CD4-positive, alpha-beta T cell treated with Interleukin-6 for 4 hours (primary cell): ENCODE measurements around the gene TBCK.
"Not testable (repeated sequence)": the region's sequence is repeated elsewhere in the genome, so short reads cannot be mapped to it uniquely, and the experiment has no call there.

Experiments
- DNase-seq: peaks from one replicate; pipeline ENCODE4 v3.0.0-alpha.2; 2020; ENCODE audit warnings: mixed read lengths

Gene TBCK

DNA sequence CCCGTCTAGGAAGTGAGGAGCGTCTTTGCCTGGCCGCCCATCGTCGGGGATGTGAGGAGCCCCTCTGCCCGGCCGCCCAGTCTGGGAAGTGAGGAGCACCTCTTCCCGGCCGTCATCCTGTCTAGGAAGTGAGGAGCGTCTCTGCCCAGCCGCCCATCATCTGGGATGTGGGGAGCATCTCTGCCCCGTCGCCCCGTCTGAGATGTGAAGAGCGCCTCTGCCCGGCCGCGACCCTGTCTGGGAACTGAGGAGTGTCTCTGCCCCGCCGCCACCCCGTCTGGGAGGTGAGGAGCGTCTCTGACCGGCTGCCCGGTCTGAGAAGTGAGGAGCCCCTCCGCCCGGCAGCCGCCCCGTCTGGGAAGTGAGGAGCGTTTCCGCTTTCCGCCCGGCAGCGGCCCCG, 5.2 kb upstream of the TBCK start:
- not testable (repeated sequence) for DNase-seq

DNA sequence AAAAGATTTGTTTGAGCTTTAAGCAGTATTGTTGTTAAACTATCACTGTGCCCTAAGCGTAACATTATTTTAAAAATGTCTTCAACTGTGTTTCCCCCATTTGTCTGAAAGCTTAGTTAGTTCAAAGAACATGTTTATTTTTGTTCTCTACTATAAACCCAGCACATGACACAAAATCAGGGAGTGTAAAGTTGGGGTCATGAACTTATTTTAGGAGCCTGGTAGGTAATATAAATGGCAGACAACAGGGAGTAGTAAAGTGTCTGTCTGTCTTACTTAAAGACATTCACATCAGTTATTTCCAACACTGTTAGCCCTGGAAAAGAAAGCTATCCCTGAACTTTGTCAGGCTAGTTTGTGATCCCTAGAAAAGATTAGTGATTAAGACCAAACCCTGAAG, 4.2 kb upstream of the TBCK start:
- DNase-seq, result no peak

DNA sequence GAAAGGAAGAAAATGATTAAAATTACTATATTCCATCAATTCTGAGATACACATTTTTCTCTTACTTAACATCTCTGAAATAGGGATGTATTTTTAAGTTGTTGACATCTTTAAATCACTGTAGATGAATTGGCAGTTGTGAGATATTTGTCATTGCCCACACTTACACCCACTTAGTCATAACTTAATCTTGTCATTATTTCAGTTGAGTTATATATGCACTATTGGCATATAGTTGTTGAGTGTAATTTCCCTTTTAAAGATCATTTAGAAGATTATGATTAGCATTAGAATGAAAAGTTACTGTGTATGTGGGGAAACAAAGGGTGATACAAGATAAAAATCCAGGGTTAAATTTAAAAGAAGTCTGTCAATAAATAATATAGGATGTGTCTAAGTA, 2.5 kb upstream of the TBCK start:
- DNase-seq, result no peak

- DNase-seq, result no peak
These were observed 1.8 kb upstream of the TBCK start for GRCh38 chr4:106317815-106318214.

- no peak for DNase-seq
These were observed 882 bp upstream of the TBCK start for GRCh38 chr4:106316773-106317409.

GRCh38 chr4:106315476-106315967, 487 bp downstream of the TBCK start:
- DNase-seq, result peak; percentile 40

DNA sequence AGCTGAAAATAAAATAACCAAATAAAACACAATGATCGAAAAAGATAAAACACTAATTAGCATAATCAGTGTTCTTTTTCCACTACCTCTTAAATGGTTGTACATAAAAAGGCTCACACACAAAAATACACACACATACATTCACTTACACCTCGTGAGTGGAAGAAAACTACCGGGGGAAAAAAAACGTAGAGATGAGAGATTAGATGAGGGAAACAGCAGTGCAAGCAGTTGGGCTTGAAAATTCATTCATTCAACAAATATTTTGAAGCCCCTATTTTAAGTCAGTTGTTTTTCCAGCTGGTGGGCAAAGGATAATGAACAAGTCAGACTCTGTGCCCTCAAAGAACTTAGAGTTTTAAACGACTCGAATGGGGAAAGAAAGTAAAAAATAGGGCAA, 1.0 kb downstream of the TBCK start:
- no peak for DNase-seq

DNA sequence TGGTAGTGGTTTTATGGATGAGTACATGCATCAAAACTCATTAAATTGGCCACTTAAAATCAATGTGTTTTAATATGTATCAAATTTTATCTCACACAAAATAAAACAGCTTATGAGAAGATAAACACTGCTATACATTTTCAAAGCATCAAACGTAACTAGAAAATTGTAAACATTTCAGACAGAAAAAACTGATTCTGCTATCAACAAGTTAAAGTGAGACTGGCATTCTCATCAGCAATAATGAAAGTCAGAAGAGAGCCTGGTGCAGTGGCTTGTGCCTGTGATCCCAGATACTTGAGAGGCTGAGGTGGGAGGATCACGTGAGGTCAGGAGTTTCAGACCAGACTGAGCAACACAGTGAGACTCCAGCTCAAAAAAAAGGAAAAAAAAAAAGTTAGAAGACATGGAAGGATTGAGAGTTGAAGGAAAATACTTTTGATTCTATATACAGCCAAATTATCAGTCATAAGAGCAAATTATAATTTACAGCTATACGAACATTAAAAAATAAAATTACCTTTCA, 2.9 kb downstream of the TBCK start:
- no peak for DNase-seq

- DNase-seq, result no peak
These were observed 3.6 kb downstream of the TBCK start for GRCh38 chr4:106312377-106312776.

GRCh38 chr4:106306561-106306960, 9.4 kb downstream of the TBCK start:
- no peak for DNase-seq

DNA sequence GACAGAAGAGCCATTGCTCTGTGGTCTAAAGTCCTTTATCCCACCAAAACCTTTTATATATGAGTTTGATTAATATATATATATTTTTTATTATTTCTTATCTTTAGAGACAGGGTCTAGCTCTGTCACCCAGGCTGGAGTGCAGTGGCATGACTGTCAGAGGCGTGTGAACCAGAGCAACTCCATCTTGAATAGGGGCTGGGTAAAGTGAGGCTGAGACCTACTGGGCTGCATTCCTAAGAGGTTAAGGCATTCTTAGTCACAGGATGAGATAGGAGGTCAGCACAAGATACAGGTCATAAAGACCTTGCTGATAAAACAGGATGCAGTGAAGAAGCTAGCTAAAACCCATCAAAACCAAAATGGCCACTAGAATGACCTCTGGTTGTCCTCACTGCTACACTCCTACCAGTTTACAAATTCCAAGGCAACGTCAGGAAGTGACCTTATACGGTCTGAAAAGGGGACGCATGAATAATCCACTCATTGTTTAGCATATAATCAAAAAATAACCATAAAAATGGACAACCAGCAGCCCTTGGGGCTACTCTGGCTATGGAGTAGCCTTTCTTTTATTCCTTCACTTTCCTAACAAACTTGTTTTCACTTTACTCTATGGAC, 10.5 kb downstream of the TBCK start:
- DNase-seq, result no peak

- no peak for DNase-seq
These were observed 11.4 kb downstream of the TBCK start for GRCh38 chr4:106304632-106305031.

DNA sequence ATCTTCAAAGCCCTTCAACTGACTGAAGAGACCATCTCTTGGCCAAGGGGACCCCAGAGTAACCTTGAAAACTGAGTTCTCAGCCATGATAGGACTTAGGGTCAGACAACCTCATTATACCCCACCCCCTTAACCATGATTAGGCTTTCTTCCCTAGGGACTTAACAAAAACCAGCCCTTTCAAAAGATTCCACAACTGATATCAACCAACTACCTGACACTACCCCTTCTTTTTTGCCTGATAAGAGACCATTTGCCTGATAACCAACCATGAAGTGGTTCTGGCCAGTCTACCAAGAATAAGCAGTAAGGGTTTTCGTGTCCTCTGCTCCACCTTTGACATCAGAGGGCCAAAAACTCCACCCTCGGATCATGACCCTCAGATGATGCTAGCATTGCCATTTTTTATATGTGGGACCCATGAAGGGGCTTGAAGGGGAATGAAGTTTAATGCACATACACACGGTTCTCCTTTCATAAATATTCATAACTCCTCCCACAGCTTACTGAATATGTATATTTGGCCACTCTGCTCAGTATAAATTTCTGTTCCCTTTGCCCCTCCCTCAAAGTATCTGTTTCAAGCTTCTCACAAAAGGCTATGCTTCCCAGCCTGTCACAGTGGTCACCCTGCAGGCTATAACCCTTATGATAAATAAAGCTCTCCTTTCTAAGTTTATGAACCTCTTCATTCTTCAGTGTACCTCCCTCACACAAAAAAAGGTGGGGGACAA, 12.3 kb downstream of the TBCK start:
- no peak for DNase-seq

DNA sequence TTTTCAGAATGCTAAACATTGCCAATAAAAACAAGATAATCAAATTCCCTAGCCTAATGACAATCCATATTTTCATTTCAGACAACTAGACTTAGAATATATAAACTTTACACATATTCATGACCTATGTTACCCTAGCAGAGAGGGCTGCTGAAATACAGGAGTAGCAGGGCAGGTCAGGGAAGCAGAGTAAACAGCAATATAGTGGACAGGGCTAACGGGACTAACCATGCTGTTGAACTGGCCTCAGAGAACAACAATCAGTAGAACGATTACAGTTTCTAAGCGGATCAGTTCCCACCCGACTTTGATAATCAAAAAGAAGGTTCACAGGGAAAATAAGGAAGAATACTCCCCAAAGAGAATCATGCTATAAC, 14.0 kb downstream of the TBCK start:
- no peak for DNase-seq

GRCh38 chr4:106301393-106302061, 14.5 kb downstream of the TBCK start:
- no peak for DNase-seq

DNA sequence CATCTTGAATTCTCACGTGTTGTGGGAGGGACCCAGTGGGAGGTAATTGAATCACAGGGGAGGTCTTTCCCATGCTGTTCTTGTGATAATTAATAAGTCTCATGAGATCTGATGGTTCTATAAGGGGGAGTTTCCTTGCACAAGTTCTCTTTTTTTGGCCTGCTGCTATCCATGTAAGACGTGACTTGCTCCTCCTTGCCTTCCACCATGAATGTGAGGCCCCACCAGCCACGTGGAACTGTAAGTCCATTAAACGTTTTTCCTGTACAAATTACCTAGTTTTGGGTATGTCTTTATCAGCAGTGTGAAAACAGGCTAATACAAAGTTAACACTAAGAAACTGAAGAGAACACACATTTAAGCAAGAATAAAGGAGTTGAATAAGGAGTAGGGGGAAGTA, 16.0 kb downstream of the TBCK start:
- DNase-seq, result no peak

DNA sequence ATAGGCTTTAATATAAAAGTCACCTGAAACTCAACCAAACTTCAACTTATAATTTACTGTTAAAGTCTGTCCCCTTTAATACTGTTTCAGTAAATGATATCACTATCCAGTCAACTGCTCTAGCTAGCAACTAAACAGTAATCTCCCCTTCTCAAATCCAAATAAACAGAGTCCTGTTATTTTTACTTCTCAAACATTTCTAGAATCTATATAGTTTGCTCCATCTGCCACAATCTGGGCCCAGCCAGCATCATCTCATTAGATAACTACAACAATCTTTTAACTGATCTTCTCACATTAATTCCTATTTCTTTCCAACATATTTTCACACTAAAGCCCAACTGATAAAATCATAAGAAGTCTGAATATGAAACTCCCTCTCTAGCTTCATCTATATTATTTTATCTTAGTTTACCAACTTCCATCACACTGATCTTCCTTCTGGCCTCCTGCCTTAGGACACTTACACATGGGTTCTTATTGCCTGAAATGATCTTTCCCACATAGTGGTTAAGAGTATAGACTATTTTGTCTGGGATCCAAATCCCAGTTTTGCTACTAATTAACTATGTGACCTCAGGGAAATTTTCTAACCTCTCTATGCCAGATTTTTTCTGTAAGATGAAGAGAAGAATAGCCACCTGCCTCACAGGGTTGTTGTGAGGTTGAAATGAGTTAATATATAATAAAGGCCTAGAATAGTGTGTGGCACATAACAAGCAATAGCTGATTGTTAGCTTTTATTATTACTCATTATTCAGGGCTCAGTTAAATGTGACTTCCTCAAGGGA, 18.6 kb downstream of the TBCK start:
- DNase-seq, result no peak

DNA sequence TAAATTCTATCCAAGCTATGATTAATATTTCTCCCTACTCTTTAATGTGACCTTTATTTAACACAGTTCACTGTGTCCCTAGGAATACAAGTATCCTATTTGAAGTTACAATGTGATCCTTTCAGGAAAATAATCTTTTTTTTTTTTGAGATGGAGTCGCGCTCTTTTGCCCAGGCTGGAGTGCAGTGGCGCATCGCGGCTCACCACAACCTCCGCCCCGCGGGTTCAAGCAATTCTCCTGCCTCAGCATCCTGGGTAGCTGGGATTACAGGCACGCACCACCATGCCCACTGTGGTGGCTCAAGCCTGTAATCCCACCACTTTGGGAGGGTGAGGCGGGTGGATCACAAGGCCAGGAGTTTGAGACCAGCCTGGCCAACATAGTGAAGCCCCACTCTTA, 21.9 kb downstream of the TBCK start:
- no peak for DNase-seq

DNA sequence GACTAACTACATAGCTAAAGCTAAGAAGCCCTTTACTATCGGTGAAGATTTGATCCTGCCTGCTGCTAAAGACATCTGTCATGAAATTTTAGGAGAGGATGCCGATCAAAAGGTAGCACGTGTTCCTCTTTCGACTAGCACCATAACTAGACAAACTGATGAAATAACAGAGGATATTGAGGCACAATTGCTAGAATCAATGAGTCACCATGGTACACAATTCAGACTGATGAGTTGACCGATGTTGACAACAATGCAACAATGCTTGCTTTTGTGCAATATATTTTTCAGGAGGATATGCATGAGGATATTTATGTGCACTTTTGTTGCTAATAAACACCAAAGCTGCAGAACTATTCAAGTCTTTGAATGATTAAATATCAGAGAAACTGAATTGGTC, 24.3 kb downstream of the TBCK start:
- no peak for DNase-seq

DNA sequence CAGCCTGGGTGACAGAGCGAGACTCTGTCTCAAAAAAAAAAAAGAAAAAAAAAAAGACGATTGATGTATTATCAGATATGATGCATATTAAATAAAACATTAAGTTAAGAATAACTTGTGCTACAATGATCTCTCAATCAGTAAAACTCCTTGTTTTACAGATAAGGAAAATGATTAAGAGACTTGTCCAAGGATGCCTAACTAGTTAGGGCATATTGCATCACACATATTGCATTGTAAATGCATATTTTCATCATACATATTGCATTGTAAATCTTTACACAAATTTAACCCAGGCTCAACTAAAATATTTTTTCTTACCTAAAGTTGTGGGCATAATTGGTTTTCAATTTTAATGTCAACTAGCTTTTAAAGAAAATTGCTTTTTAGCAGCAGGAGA, 26.3 kb downstream of the TBCK start:
- DNase-seq, result no peak

DNA sequence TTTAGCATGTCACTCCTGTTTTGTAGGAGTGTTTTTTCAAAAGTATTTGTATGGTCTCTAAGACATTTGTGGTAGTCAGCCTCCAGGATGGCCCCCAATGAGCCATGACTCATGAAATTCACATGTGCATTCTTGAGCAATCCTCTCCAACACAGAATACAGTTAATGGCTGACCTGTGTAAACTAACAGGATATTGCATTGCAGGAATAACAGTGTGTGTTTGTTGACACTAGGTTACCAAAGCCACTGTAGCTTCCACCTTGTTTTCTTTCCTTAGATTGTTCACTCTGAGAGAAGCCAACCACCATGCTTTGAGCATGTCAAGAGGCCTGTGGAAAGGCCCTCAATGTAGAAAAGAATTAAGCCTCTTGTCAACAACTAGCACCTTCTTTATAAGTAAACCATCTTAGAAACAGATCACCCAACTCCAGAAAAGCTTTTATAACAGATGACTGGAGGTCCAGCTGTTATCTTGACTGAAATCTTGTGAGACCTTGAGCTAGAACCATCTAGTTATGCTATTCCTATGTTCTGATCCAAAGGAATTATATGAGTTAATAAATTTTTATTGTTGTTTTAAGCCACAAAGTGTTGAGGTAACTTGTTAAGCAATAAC, 28.5 kb downstream of the TBCK start:
- no peak for DNase-seq

GRCh38 chr4:106286611-106287010, 29.4 kb downstream of the TBCK start:
- no peak for DNase-seq
